ENCODE data around the gene DCLK2.

DCLK2 gene

GRCh38 chr4:150078041-150078578 is at the start of gene DCLK2:
Gene DCLK2 (plus strand): TSS chr4:150078445. CDS start chr4:150079028, 583 bp downstream.
- peak within 1 kb of the TSS; percentile 82 to 92 (median 87) for H3K4me3 Mint-ChIP-seq
- H3K27me3 Mint-ChIP-seq (ENCODE audit: low read depth) = peaks cover 17% of the 10 kb centered on the region
- H3K27ac Mint-ChIP-seq = peak within 1 kb of the TSS in 2 of 3 experiments; percentile 27 to 81
- H3K9me3 Mint-ChIP-seq = no peaks in the 10 kb centered on the region
- no peak for TF ChIP-seq CTCF (IDR thresholded peaks at IDR 0.05; ENCODE audit: unreplicated experiment in 3 of 3)
- H3K4me1 Mint-ChIP-seq = peaks cover 26% of the 10 kb centered on the region
- no peaks in the 10 kb centered on the region for H3K36me3 Mint-ChIP-seq (ENCODE audit: low read depth)

GRCh38 chr4:150032541-150032940 is 45.7 kb upstream of the DCLK2 start:
- no peaks in the 10 kb centered on the region for H3K27me3 Mint-ChIP-seq (ENCODE audit: low read depth)
- peaks cover 14% of the 10 kb centered on the region for H3K4me1 Mint-ChIP-seq
- peaks cover 4% of the 10 kb centered on the region for H3K36me3 Mint-ChIP-seq (ENCODE audit: low read depth)
- TF ChIP-seq CTCF (IDR thresholded peaks at IDR 0.05; ENCODE audit: unreplicated experiment in 3 of 3) = no peak
- no peak overlapping the region for H3K27ac Mint-ChIP-seq
- peaks cover 30% of the 10 kb centered on the region for H3K9me3 Mint-ChIP-seq
- no peak overlapping the region for H3K4me3 Mint-ChIP-seq

- Mint-ChIP-seq H3K4me1 (peaks cover 14% of the 10 kb centered on the region), H3K27me3 (ENCODE audit: low read depth) (no peaks in the 10 kb centered on the region), H3K4me3 (no peak overlapping the region), H3K9me3 (peaks cover 25% of the 10 kb centered on the region), H3K27ac (peak overlapping the region in 2 of 3 experiments; percentile 12 to 19), H3K36me3 (ENCODE audit: low read depth) (peaks cover 4% of the 10 kb centered on the region)
- TF ChIP-seq CTCF (IDR thresholded peaks at IDR 0.05; ENCODE audit: unreplicated experiment in 3 of 3) = no peak
These were observed 45.2 kb upstream of the DCLK2 start for GRCh38 chr4:150033081-150033480.

GRCh38 chr4:150033901-150034300 is 44.3 kb upstream of the DCLK2 start:
- H3K4me1 Mint-ChIP-seq = peaks cover 14% of the 10 kb centered on the region
- peak overlapping the region in 2 of 3 experiments; percentile 12 to 19 for H3K27ac Mint-ChIP-seq
- H3K27me3 Mint-ChIP-seq (ENCODE audit: low read depth) = no peaks in the 10 kb centered on the region
- no peak overlapping the region for H3K4me3 Mint-ChIP-seq
- H3K9me3 Mint-ChIP-seq = peaks cover 25% of the 10 kb centered on the region
- peaks cover 4% of the 10 kb centered on the region for H3K36me3 Mint-ChIP-seq (ENCODE audit: low read depth)
- TF ChIP-seq CTCF (IDR thresholded peaks at IDR 0.05; ENCODE audit: unreplicated experiment in 3 of 3) = no peak

- H3K9me3 Mint-ChIP-seq = peaks cover 21% of the 10 kb centered on the region
- no peak overlapping the region for H3K27ac Mint-ChIP-seq
- TF ChIP-seq CTCF (IDR thresholded peaks at IDR 0.05; ENCODE audit: unreplicated experiment in 3 of 3) = no peak
- H3K36me3 Mint-ChIP-seq (ENCODE audit: low read depth) = peaks cover 4% of the 10 kb centered on the region
- H3K4me3 Mint-ChIP-seq = no peak overlapping the region
- H3K4me1 Mint-ChIP-seq = peaks cover 14% of the 10 kb centered on the region
- H3K27me3 Mint-ChIP-seq (ENCODE audit: low read depth) = no peaks in the 10 kb centered on the region
These were observed 40.9 kb upstream of the DCLK2 start for GRCh38 chr4:150037251-150037856.
